PC-9 (cell line): ENCODE data around the gene GRIN2A. TPM values are rescaled to one million over a fixed set of nuclear protein-coding genes. Genes with fewer than 3 reads are reported as not detected.

ENCODE experiments used
- BruUV-seq: library from RNA; stranded (reverse); fragments of 400-500 nt; replicated peaks from 2 replicates; lab custom pipeline; 2021; lab: Mats Ljungman, UMichigan
- CTCF ChIA-PET: fragments of 300-600 bp; sonication (Branson Sonifier 250); formaldehyde crosslinking; loops from one replicate; lab custom pipeline; 2022; ENCODE audit warnings: antibody characterized with exemption; lab: Charles Lee
- POLR2A ChIA-PET: fragments of 300-600 bp; sonication (Branson Sonifier 250); formaldehyde crosslinking; loops from one replicate; lab custom pipeline; 2022; ENCODE audit warnings: antibody characterized with exemption; ENCODE audit not compliant: unreplicated experiment; lab: Charles Lee
- DNase-seq, 2 experiments: peaks; one replicate each; pipeline versions ENCODE4 v3.0.0 to v3.0.0-alpha.2; 2015 to 2022; ENCODE audit warnings: mixed read lengths in 1 of 2
- H2AFZ ChIP-seq: fragments of 200-600 bp; sonication (generic); 2 replicates; pipeline ENCODE4 v1.8.1; 2017; ENCODE audit warnings: antibody characterized with exemption
- H3F3A ChIP-seq: fragments of 200-600 bp; sonication (generic); 2 replicates; pipeline ENCODE4 v1.8.1; 2017; ENCODE audit warnings: antibody characterized with exemption, mild to moderate bottlenecking, low read depth; ENCODE audit not compliant: insufficient read depth
- H3K27ac ChIP-seq: fragments of 200-600 bp; sonication (generic); 2 replicates; pipeline ENCODE4 v1.6.1; 2016; ENCODE audit warnings: mixed run types
- H3K27me3 ChIP-seq: fragments of 200-600 bp; sonication (generic); 2 replicates; pipeline ENCODE4 v1.6.1; 2016; ENCODE audit warnings: low read depth, mixed run types; ENCODE audit not compliant: insufficient read depth
- H3K36me3 ChIP-seq: fragments of 200-600 bp; sonication (generic); 2 replicates; pipeline ENCODE4 v1.6.1; 2016; ENCODE audit warnings: low read depth, mixed run types
- H3K4me1 ChIP-seq: fragments of 200-600 bp; sonication (generic); replicated peaks from 2 replicates; pipeline ENCODE4 v1.6.1; 2016; ENCODE audit warnings: mixed run types; ENCODE audit not compliant: insufficient read depth
- H3K4me2 ChIP-seq: fragments of 200-600 bp; sonication (generic); 2 replicates; pipeline ENCODE4 v1.6.1; 2017; ENCODE audit warnings: mixed run types
- H3K4me3 ChIP-seq: fragments of 200-600 bp; sonication (generic); 2 replicates; pipeline ENCODE4 v1.6.1; 2016; ENCODE audit warnings: mixed run types
- H3K79me2 ChIP-seq: fragments of 200-600 bp; sonication (generic); 2 replicates; pipeline ENCODE4 v1.6.1; 2017; ENCODE audit warnings: low read depth, mixed run types
- H3K9me2 ChIP-seq: fragments of 200-600 bp; sonication (generic); 2 replicates; pipeline ENCODE4 v1.8.1; 2017; ENCODE audit warnings: mild to moderate bottlenecking; ENCODE audit not compliant: insufficient read depth
- H3K9me3 ChIP-seq: fragments of 200-600 bp; sonication (generic); 2 replicates; pipeline ENCODE4 v1.8.1; 2016; ENCODE audit warnings: low read depth; ENCODE audit not compliant: insufficient read depth
- H4K20me1 ChIP-seq: fragments of 200-600 bp; sonication (generic); 2 replicates; pipeline ENCODE4 v1.8.1; 2017; ENCODE audit not compliant: insufficient read depth
- CTCF ChIP-seq: fragments of 200-600 bp; sonication (generic); conservative IDR thresholded peaks from 2 replicates; pipeline ENCODE4 v1.6.1; 2017; ENCODE audit warnings: mixed run types, antibody characterized with exemption, mild to moderate bottlenecking, moderate library complexity
- EZH2 ChIP-seq: fragments of 200-600 bp; sonication (generic); IDR thresholded peaks from 2 replicates; pipeline ENCODE4 v1.8.0; 2017; ENCODE audit warnings: antibody characterized with exemption, low read depth
- intact Hi-C: fragments of 100-400 bp; cut with micrococcal nuclease; formaldehyde crosslinking; loops from one replicate; pipeline ENCODE4 v1.10.0; 2022; ENCODE audit not compliant: unreplicated experiment
- total RNA-seq: library from RNA; stranded (reverse); gene quantifications from 2 replicates; pipeline ENCODE4 v1.2.3, GENCODE V29; 2021

The GRIN2A gene
- total RNA-seq, 1 experiment from 2014 or later: not detected

GRCh38 chr16:10206865-10207264, 24.6 kb upstream of the GRIN2A start:
- POLR2A ChIA-PET: no interaction called here
- no peaks in the 10 kb centered on the region for H3K9me2 ChIP-seq

GRCh38 chr16:10206215-10206614, 24.0 kb upstream of the GRIN2A start:
- Histone ChIP-seq H4K20me1 (no peaks in the 10 kb centered on the region), H3K4me1 (no peaks in the 10 kb centered on the region), H3K27ac (no peak overlapping the region), H2AFZ (no peak overlapping the region), H3K9me2 (no peaks in the 10 kb centered on the region), H3K79me2 (no peaks in the 10 kb centered on the region), H3F3A (no peaks in the 10 kb centered on the region), H3K27me3 (no peaks in the 10 kb centered on the region), H3K4me2 (no peak overlapping the region), H3K36me3 (no peaks in the 10 kb centered on the region), H3K9me3 (no peaks in the 10 kb centered on the region), H3K4me3 (no peak overlapping the region)
- no peak for TF ChIP-seq EZH2
- no peak for TF ChIP-seq CTCF
- ChIA-PET CTCF (no interaction called here), POLR2A (no interaction called here)
- intact Hi-C loops: no loop called here
- BruUV-seq: no TSS peak
- DNase-seq: peak in 1 of 2 experiments; percentile 67

More at GRCh38 chr16:10206865-10207264, 24.6 kb upstream of the GRIN2A start:
- H3K36me3 ChIP-seq: no peaks in the 10 kb centered on the region
- no peaks in the 10 kb centered on the region for H3F3A ChIP-seq
- H3K4me3 ChIP-seq: no peak overlapping the region
- H3K4me1 ChIP-seq: no peaks in the 10 kb centered on the region
- H3K27me3 ChIP-seq: no peaks in the 10 kb centered on the region
- H3K27ac ChIP-seq: no peak overlapping the region
- no peak overlapping the region for H3K4me2 ChIP-seq
- intact Hi-C loops: no loop called here
- no peaks in the 10 kb centered on the region for H3K9me3 ChIP-seq
- BruUV-seq: no TSS peak
- H3K79me2 ChIP-seq: no peaks in the 10 kb centered on the region
- H4K20me1 ChIP-seq: no peaks in the 10 kb centered on the region
- no peak for DNase-seq
- TF ChIP-seq CTCF (no peak), EZH2 (no peak)
- CTCF ChIA-PET: no interaction called here
- no peak overlapping the region for H2AFZ ChIP-seq

GRCh38 chr16:10205688-10206087, 23.5 kb upstream of the GRIN2A start:
- no peaks in the 10 kb centered on the region for H3K9me2 ChIP-seq
- H3K4me2 ChIP-seq: no peak overlapping the region
- no peaks in the 10 kb centered on the region for H3K79me2 ChIP-seq
- POLR2A ChIA-PET: no interaction called here
- H3F3A ChIP-seq: no peaks in the 10 kb centered on the region
- H2AFZ ChIP-seq: no peak overlapping the region
- no TSS peak for BruUV-seq
- CTCF ChIA-PET: no interaction called here
- no peaks in the 10 kb centered on the region for H3K9me3 ChIP-seq
- no peak for TF ChIP-seq CTCF
- TF ChIP-seq EZH2: no peak
- H3K4me3 ChIP-seq: no peak overlapping the region
- no peak overlapping the region for H3K27ac ChIP-seq
- no peak for DNase-seq
- H3K36me3 ChIP-seq: no peaks in the 10 kb centered on the region
- H3K4me1 ChIP-seq: no peaks in the 10 kb centered on the region
- H3K27me3 ChIP-seq: no peaks in the 10 kb centered on the region
- intact Hi-C loops: no loop called here
- no peaks in the 10 kb centered on the region for H4K20me1 ChIP-seq
